ENCODE results near the gene SLC2A13.

- TF ChIP-seq CTCF (conservative IDR thresholded peaks at IDR 0.05; ENCODE audit: low read length) (no peak), EZH2phosphoT487 (IDR thresholded peaks at IDR 0.05; ENCODE audit: borderline replicate concordance) (no peak)
Measured at GRCh38 chr12:40049268-40049667, 56.6 kb downstream of the SLC2A13 start.
